Measurements from ENCODE around the gene SACM1L.

SACM1L gene

DNA sequence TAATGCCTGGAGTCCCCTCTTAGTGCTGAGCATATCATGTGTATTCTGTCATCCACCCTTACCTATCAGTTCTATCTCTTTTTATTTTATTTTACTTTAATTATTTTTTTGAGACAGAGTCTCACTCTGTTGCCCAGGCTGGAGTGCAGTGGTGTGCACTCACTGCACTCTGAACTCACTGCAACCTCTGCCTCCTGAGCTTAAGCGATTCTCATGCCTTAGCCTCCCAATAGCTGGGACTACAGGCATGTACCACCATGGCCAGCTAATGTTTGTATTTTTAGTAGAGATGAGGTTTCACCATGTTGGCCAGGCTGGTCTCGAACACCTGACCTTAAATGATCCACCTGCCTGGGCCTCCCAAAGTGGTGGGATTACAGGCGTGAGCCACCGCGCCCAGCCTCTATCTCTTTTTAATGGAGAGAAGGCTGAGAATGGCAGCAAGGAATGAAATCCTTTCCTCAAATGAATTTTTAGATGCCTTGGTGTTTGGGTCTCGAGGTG lies 11.4 kb downstream of the SACM1L start:
- Mint-ChIP-seq H3K27ac (peak overlapping the region; percentile 66), H3K4me3 (no peak overlapping the region), H3K4me1 (peaks cover 58% of the 10 kb centered on the region), H3K36me3 (peaks cover 85% of the 10 kb centered on the region), H3K9me3 (no peaks in the 10 kb centered on the region)
- DNase-seq (ENCODE audit: low spot score in 2 of 2) (no peak), ATAC-seq (no peak)

GRCh38 chr3:45701172-45701867 lies 12.1 kb downstream of the SACM1L start:
- Mint-ChIP-seq H3K4me3 (no peak overlapping the region), H3K4me1 (peaks cover 58% of the 10 kb centered on the region), H3K27ac (no peak overlapping the region), H3K36me3 (peaks cover 85% of the 10 kb centered on the region), H3K9me3 (no peaks in the 10 kb centered on the region)
- ATAC-seq (no peak), DNase-seq (ENCODE audit: low spot score in 2 of 2) (no peak)

GRCh38 chr3:45704301-45704943 lies 15.2 kb downstream of the SACM1L start:
- Mint-ChIP-seq H3K4me1 (peaks cover 42% of the 10 kb centered on the region), H3K9me3 (no peaks in the 10 kb centered on the region), H3K4me3 (no peak overlapping the region), H3K27ac (no peak overlapping the region), H3K36me3 (peaks cover 90% of the 10 kb centered on the region)
- DNase-seq (ENCODE audit: low spot score in 2 of 2) (no peak), ATAC-seq (no peak)

DNA sequence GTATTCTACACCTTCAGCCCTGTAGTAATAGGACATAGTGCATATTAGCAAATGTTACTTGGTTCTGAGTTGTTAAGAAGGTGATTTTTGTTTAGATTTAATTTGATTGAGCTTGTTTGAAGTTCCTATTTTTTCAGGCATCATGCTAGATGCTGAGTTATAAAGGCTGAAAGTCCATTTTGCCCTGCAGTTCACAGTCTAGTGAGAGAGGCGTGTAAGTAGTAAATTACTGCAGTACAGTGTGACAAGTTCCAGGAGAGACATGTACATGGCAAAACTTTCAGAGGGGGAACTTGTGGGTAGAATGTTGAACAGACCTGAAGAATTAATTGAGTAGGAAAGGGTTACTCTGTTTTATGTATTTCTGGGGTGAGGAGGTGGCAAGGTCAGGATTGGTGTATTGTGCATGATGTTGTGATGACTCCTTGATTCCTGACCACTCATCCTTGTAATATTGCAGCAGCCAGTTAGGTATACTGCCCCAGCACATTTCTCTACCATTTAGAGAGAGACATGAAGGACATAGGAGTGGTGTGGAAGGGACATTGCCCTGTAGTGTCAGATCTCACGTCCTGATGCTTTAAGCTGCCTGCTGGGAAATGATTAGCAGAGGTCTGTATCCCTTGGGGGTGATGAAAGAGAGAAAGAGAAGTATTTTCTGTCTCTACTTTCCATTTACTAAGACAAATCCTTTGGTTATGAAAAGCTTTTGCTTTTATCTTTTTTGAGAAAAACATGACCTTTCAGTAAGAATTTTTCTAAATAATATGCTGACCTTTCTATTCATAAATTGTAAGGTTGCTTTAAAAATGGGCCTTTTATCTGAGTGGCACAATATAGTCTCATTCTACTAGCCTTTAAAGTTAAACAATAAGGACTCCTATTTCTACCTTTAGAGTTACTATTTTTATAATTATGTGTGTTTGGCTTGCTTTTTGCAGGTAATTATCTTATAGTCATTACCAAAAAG lies 16.9 kb downstream of the SACM1L start:
- no peaks in the 10 kb centered on the region for H3K9me3 Mint-ChIP-seq
- ATAC-seq, result peak; percentile 68
- peak overlapping the region; percentile 32 for H3K27ac Mint-ChIP-seq
- H3K36me3 Mint-ChIP-seq, result peaks cover 93% of the 10 kb centered on the region
- no peak for DNase-seq (ENCODE audit: low spot score in 2 of 2)
- no peak overlapping the region for H3K4me3 Mint-ChIP-seq
- H3K4me1 Mint-ChIP-seq, result peaks cover 30% of the 10 kb centered on the region

DNA sequence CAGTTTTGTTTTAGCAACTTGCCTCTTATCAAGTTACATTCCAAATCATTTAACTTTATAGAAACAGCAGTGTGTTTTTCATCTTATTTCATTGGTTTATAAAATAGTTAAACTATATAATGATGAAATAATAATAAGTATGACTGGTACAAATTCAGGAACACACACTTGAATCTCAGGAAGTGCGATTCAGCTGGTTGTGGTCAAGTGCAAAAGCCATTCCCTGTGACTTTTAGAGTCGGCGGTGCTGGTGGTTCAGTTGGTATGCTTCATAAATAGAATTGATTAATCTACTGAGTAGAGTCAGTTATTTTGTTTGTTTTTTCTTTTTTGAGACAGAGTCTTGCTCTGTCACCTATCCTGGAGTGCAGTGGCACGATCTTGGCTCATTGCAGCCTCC lies 22.7 kb downstream of the SACM1L start:
- Mint-ChIP-seq H3K4me1 (peaks cover 20% of the 10 kb centered on the region), H3K27ac (peak overlapping the region; percentile 36), H3K9me3 (no peaks in the 10 kb centered on the region), H3K4me3 (no peak overlapping the region), H3K36me3 (peaks cover 100% of the 10 kb centered on the region)
- no peak for DNase-seq (ENCODE audit: low spot score in 2 of 2)
- no peak for ATAC-seq

DNA sequence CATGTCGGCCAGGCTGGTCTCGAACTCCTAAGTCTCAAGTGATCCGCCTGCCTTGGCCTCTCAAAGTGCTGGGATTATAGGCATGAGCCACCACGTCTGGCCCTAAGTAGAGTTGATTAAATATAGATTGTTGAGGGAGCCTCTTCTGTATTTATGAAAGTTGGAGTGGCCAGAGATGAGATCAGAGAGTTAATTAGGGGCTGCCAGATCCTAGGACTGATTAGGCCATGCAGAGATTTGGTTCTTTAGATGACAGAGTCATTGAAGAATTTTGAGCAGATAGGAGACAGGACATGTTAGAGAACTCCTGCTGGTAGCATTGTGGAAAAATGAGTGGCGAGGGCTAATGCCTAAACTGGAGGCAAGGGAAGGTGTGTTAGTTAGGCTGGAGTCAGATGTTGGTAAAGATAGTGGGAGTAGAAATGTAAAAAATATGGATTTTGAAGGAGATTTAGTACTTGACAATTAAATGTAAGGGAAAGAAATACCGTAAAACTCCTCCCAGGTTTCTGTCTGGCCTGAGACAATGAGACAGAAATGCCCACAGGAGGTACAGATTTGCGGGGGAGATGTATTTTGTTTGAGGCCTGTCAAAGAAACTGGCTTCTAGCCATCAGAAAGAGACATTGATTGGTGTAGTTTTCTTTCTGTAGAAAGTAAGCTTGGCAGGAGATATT lies 23.4 kb downstream of the SACM1L start:
- Mint-ChIP-seq H3K27ac (peak overlapping the region; percentile 36), H3K9me3 (no peaks in the 10 kb centered on the region), H3K4me3 (no peak overlapping the region), H3K36me3 (peaks cover 100% of the 10 kb centered on the region), H3K4me1 (peaks cover 27% of the 10 kb centered on the region)
- no peak for DNase-seq (ENCODE audit: low spot score in 2 of 2)
- ATAC-seq, result no peak

- DNase-seq (ENCODE audit: low spot score in 2 of 2) (no peak), ATAC-seq (no peak)
- H3K9me3 Mint-ChIP-seq, result no peaks in the 10 kb centered on the region
- H3K36me3 Mint-ChIP-seq, result peaks cover 95% of the 10 kb centered on the region
- H3K4me3 Mint-ChIP-seq, result no peak overlapping the region
- peaks cover 27% of the 10 kb centered on the region for H3K4me1 Mint-ChIP-seq
- peak overlapping the region; percentile 67 for H3K27ac Mint-ChIP-seq
Measured at GRCh38 chr3:45715945-45716344, 26.7 kb downstream of the SACM1L start.

GRCh38 chr3:45716790-45717336 lies 27.7 kb downstream of the SACM1L start:
- Mint-ChIP-seq H3K4me3 (no peak overlapping the region), H3K27ac (peak overlapping the region; percentile 67), H3K4me1 (peaks cover 27% of the 10 kb centered on the region), H3K9me3 (no peaks in the 10 kb centered on the region), H3K36me3 (peaks cover 92% of the 10 kb centered on the region)
- ATAC-seq (no peak), DNase-seq (ENCODE audit: low spot score in 2 of 2) (no peak)

DNA sequence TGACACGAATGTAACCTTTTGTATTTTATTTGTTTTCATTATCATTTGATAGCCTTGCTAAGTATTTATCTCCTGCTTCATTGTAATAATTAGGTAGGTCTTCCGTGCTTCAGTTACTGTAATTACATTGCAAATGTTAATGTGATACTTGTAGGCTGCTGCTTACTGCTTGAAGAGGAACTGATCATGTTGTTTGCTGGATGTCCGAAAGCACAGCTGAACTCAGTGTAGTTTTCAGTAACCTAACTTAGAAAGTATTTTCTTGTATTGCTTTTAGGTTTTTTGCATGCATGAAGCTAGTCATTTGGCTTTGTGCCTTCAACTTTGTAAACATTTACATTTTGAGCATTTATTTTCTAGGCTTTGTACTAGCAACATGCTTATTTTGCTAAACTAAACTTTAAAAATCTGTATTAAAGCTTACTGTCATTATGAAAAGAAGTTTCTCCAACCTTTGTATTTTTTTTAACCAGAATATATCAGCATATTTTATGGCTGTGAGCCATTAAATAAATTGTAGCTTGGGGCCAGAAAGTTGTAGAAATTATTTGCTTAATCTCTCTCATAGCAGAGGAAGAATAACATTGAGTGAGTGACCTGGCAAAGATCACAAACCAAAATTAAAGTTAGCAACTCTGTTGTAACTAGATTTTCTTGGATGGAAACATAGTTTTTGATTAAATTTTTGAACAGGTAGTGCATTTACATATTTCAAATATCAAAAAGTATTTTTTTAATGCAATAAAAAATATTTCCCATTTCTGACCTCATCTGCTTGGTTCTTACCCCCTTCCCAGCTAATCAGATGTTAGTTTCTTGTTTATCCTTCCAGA lies 30.7 kb downstream of the SACM1L start:
- Mint-ChIP-seq H3K9me3 (no peaks in the 10 kb centered on the region), H3K4me1 (peaks cover 25% of the 10 kb centered on the region), H3K4me3 (no peak overlapping the region), H3K36me3 (peaks cover 92% of the 10 kb centered on the region), H3K27ac (no peak overlapping the region)
- DNase-seq (ENCODE audit: low spot score in 2 of 2) (no peak), ATAC-seq (no peak)

DNA sequence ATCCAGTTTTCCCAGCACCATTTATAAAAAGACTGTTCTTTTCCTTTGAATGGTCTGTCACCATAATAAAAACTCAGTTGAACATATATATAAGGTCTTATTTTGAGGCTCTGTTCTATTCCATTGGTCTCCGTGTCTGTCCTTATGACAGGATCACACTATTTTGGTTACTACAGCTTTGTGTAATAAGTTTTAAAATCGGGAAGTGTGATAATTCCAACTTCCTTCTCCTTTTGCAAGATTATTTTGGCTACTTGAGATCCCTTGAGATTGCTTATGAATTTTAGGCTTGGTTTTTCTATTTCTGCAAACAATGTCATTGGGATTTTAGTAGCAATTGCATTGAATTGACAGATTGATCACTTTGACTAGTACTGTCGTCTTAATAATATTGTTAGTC lies 35.7 kb downstream of the SACM1L start:
- Mint-ChIP-seq H3K27ac (no peak overlapping the region), H3K4me3 (no peak overlapping the region), H3K4me1 (peaks cover 30% of the 10 kb centered on the region), H3K36me3 (peaks cover 98% of the 10 kb centered on the region), H3K9me3 (no peaks in the 10 kb centered on the region)
- no peak for ATAC-seq
- no peak for DNase-seq (ENCODE audit: low spot score in 2 of 2)

- peaks cover 100% of the 10 kb centered on the region for H3K36me3 Mint-ChIP-seq
- no peak for DNase-seq (ENCODE audit: low spot score in 2 of 2)
- H3K27ac Mint-ChIP-seq, result peak overlapping the region; percentile 20
- ATAC-seq, result no peak
- H3K4me3 Mint-ChIP-seq, result no peak overlapping the region
- no peaks in the 10 kb centered on the region for H3K9me3 Mint-ChIP-seq
- H3K4me1 Mint-ChIP-seq, result peaks cover 26% of the 10 kb centered on the region
Measured at GRCh38 chr3:45729614-45730013, 40.4 kb downstream of the SACM1L start.

GRCh38 chr3:45730409-45731154 lies 41.4 kb downstream of the SACM1L start:
- peaks cover 24% of the 10 kb centered on the region for H3K4me1 Mint-ChIP-seq
- peaks cover 100% of the 10 kb centered on the region for H3K36me3 Mint-ChIP-seq
- H3K27ac Mint-ChIP-seq, result no peak overlapping the region
- ATAC-seq (no peak), DNase-seq (ENCODE audit: low spot score in 2 of 2) (no peak)
- no peaks in the 10 kb centered on the region for H3K9me3 Mint-ChIP-seq
- no peak overlapping the region for H3K4me3 Mint-ChIP-seq

- H3K36me3 Mint-ChIP-seq, result peaks cover 100% of the 10 kb centered on the region
- DNase-seq (ENCODE audit: low spot score in 2 of 2) (no peak), ATAC-seq (peak; percentile 92)
- no peak overlapping the region for H3K4me3 Mint-ChIP-seq
- peak overlapping the region; percentile 4 for H3K27ac Mint-ChIP-seq
- no peaks in the 10 kb centered on the region for H3K9me3 Mint-ChIP-seq
- H3K4me1 Mint-ChIP-seq, result peaks cover 28% of the 10 kb centered on the region
Measured at GRCh38 chr3:45736707-45737106, 47.5 kb downstream of the SACM1L start.

All from stimulated activated effector memory CD8-positive, alpha-beta T cell treated with anti-CD3 and anti-CD28 coated beads, Interleukin-12 subunit alpha, Interleukin-12 subunit beta, amount 100 ng/mL, for 72 hours (primary cell).